Neutrophil (primary cell): ENCODE measurements around the gene KCNH1.

Experiments used
- H3K27ac ChIP-seq: fragments of 200-600 bp; sonication (generic); 2 replicates; pipeline ENCODE4 v1.5.1; 2016; ENCODE audit warnings: mild to moderate bottlenecking, moderate library complexity
- H3K27me3 ChIP-seq: fragments of 200-600 bp; sonication (generic); 2 replicates; pipeline ENCODE4 v1.6.0; 2016; ENCODE audit warnings: mild to moderate bottlenecking
- H3K36me3 ChIP-seq: fragments of 200-600 bp; sonication (generic); 2 replicates; pipeline ENCODE4 v1.5.1; 2017
- H3K4me1 ChIP-seq, 2 experiments: fragments of 200-600 bp in 1 of 2; sonication (generic) in 1 of 2; 1 replicate in 1 of 2; 2 replicates in 1 of 2; pipeline versions ENCODE4 v1.5.1 to v1.6.1; 2013 to 2016; ENCODE audit warnings: low read depth in 1 of 2, low read length in 1 of 2, mild to moderate bottlenecking in 1 of 2, moderate library complexity in 1 of 2; ENCODE audit not compliant: control insufficient read depth in 1 of 2, insufficient read depth in 1 of 2
- H3K4me3 ChIP-seq, 2 experiments: fragments of 200-600 bp in 1 of 2; sonication (generic) in 1 of 2; 1 replicate in 1 of 2; 2 replicates in 1 of 2; pipeline ENCODE4 v1.5.1; 2013 to 2016; ENCODE audit warnings: low read depth in 1 of 2, low read length in 1 of 2, mild to moderate bottlenecking in 1 of 2, moderate library complexity in 1 of 2
- H3K9me3 ChIP-seq: fragments of 200-600 bp; sonication (generic); 2 replicates; pipeline ENCODE4 v1.5.1; 2016
- CTCF ChIP-seq: fragments of 200-600 bp; sonication (generic); IDR thresholded peaks from 2 replicates; pipeline ENCODE4 v1.5.1; 2016; ENCODE audit warnings: antibody characterized with exemption

The KCNH1 gene

GRCh38 chr1:210645582-210646257 is 488.2 kb downstream of the KCNH1 start:
- H3K9me3 ChIP-seq: no peaks in the 10 kb centered on the region
- no peaks in the 10 kb centered on the region for H3K4me1 ChIP-seq
- no peak overlapping the region for H3K27ac ChIP-seq
- no peaks in the 10 kb centered on the region for H3K27me3 ChIP-seq
- TF ChIP-seq CTCF: no peak
- H3K36me3 ChIP-seq: no peaks in the 10 kb centered on the region
- H3K4me3 ChIP-seq: no peak overlapping the region

GRCh38 chr1:210641582-210641981 is 492.4 kb downstream of the KCNH1 start:
- no peak for TF ChIP-seq CTCF
- Histone ChIP-seq H3K4me1 (no peaks in the 10 kb centered on the region), H3K36me3 (no peaks in the 10 kb centered on the region), H3K9me3 (no peaks in the 10 kb centered on the region), H3K27ac (no peak overlapping the region), H3K27me3 (no peaks in the 10 kb centered on the region), H3K4me3 (no peak overlapping the region)

GRCh38 chr1:210635108-210635507 is 498.8 kb downstream of the KCNH1 start:
- H3K36me3 ChIP-seq: no peaks in the 10 kb centered on the region
- no peaks in the 10 kb centered on the region for H3K27me3 ChIP-seq
- no peak for TF ChIP-seq CTCF
- H3K4me3 ChIP-seq: no peak overlapping the region
- H3K4me1 ChIP-seq: no peaks in the 10 kb centered on the region
- H3K27ac ChIP-seq: no peak overlapping the region
- no peaks in the 10 kb centered on the region for H3K9me3 ChIP-seq

GRCh38 chr1:210633636-210634035 is 500.3 kb downstream of the KCNH1 start:
- H3K27ac ChIP-seq: no peak overlapping the region

GRCh38 chr1:210633140-210633539 is 500.8 kb downstream of the KCNH1 start:
- no peak overlapping the region for H3K27ac ChIP-seq
- H3K36me3 ChIP-seq: no peaks in the 10 kb centered on the region
- H3K9me3 ChIP-seq: no peaks in the 10 kb centered on the region
- no peaks in the 10 kb centered on the region for H3K4me1 ChIP-seq
- no peak overlapping the region for H3K4me3 ChIP-seq
- no peak for TF ChIP-seq CTCF
- no peaks in the 10 kb centered on the region for H3K27me3 ChIP-seq

More at GRCh38 chr1:210633636-210634035, 500.3 kb downstream of the KCNH1 start:
- TF ChIP-seq CTCF: no peak
- no peaks in the 10 kb centered on the region for H3K9me3 ChIP-seq
- no peak overlapping the region for H3K4me3 ChIP-seq
- no peaks in the 10 kb centered on the region for H3K4me1 ChIP-seq
- H3K27me3 ChIP-seq: no peaks in the 10 kb centered on the region
- no peaks in the 10 kb centered on the region for H3K36me3 ChIP-seq
